Transverse colon (tissue), 4 donors: ENCODE measurements around the gene UBASH3A. TPM values are rescaled to one million over a fixed set of nuclear protein-coding genes. Genes with fewer than 3 reads are reported as not detected.

Experiments
- DNase-seq: peaks from one replicate; pipeline ENCODE4 v3.0.0-alpha.2; 2019
- H3K27ac ChIP-seq, 4 donors: fragments of 200-600 bp; sonication (generic); 2 replicates each; pipeline ENCODE4 v1.5.1; 2016 to 2018; ENCODE audit warnings: inconsistent platforms in 4 of 4
- H3K27me3 ChIP-seq: fragments of 200-600 bp; sonication (generic); 2 replicates; pipeline ENCODE4 v1.5.1; 2017; ENCODE audit warnings: inconsistent platforms
- H3K36me3 ChIP-seq, 4 donors: fragments of 200-600 bp; sonication (generic); 2 replicates each; pipeline ENCODE4 v1.5.1; 2017 to 2019; ENCODE audit warnings: inconsistent platforms in 4 of 4
- H3K4me1 ChIP-seq, 4 donors: fragments of 200-600 bp; sonication (generic); 2 replicates each; pipeline ENCODE4 v1.5.1; 2017 to 2020; ENCODE audit warnings: inconsistent platforms in 4 of 4
- H3K4me3 ChIP-seq, 4 donors: fragments of 200-600 bp; sonication (generic); 1 replicate in 1 of 4; 2 replicates in 3 of 4; pipeline versions ENCODE4 v1.5.1 to v1.6.1; 2017 to 2019; ENCODE audit warnings: inconsistent platforms in 4 of 4
- H3K9me3 ChIP-seq, 2 donors: fragments of 200-600 bp; sonication (generic); 2 replicates each; pipeline ENCODE4 v1.5.1; 2017 to 2019; ENCODE audit warnings: inconsistent platforms in 2 of 2
- EP300 ChIP-seq: sonication (generic); formaldehyde crosslinking; IDR thresholded peaks from one replicate; pipeline ENCODE4 v1.6.1; 2017; ENCODE audit warnings: antibody characterized with exemption, low read depth
- POLR2A ChIP-seq: fragments of 450-650 bp; IDR thresholded peaks from one replicate; pipeline ENCODE4 v1.6.1; 2016; ENCODE audit warnings: antibody characterized with exemption, mild to moderate bottlenecking, moderate library complexity
- POLR2AphosphoS5 ChIP-seq, 3 donors: sonication (generic); formaldehyde crosslinking; IDR thresholded peaks; one replicate each; pipeline ENCODE4 v1.6.1; 2016; ENCODE audit warnings: antibody characterized with exemption in 3 of 3
- WGBS, 2 donors: methylation state at CpG; one replicate each; pipeline ENCODE4 v1.1.5; 2018; ENCODE audit warnings: low coverage in 1 of 2; 5-methylcytosine and 5-hydroxymethylcytosine counted together
- in situ Hi-C, 4 donors: fragments of 200-750 bp; cut with MboI; loops; one replicate each; pipeline versions ENCODE4 v1.15.0 to v1.15.1; 2017; ENCODE audit warnings: low sequenced_read_pairs in 3 of 4, low pct_ligation_motif_present in 1 of 4, low pct_unique_long_range_greater_than_20kb in 1 of 4
- intact Hi-C: fragments of 100-400 bp; cut with DNase I; formaldehyde crosslinking; loops from one replicate; pipeline ENCODE4 v1.15.1; 2023; ENCODE audit warnings: low total_unique reads
- total RNA-seq, 4 donors: library from RNA; depleted of rRNA; stranded (reverse); fragments of >200 nt; gene quantifications; one replicate each; pipeline ENCODE4 v1.1.0, GENCODE V29; 2016
- TF ChIP-seq, protein P1 (sequence below), 5 experiments: fragments of 200-600 bp in 3 of 5; fragments of 450-650 bp in 2 of 5; sonication (generic) in 3 of 5; IDR thresholded peaks; 1 replicate in 2 of 5; 2 replicates in 3 of 5; pipeline ENCODE4 v1.5.1; 2016 to 2017; ENCODE audit warnings: antibody characterized with exemption in 5 of 5, inconsistent platforms in 3 of 5, mild to moderate bottlenecking in 2 of 5, moderate library complexity in 1 of 5

The UBASH3A gene
- total RNA-seq, 4 donors from 2014 or later = 0.37 to 3.0 (median 0.82) TPM; not detected in 1

DNA sequence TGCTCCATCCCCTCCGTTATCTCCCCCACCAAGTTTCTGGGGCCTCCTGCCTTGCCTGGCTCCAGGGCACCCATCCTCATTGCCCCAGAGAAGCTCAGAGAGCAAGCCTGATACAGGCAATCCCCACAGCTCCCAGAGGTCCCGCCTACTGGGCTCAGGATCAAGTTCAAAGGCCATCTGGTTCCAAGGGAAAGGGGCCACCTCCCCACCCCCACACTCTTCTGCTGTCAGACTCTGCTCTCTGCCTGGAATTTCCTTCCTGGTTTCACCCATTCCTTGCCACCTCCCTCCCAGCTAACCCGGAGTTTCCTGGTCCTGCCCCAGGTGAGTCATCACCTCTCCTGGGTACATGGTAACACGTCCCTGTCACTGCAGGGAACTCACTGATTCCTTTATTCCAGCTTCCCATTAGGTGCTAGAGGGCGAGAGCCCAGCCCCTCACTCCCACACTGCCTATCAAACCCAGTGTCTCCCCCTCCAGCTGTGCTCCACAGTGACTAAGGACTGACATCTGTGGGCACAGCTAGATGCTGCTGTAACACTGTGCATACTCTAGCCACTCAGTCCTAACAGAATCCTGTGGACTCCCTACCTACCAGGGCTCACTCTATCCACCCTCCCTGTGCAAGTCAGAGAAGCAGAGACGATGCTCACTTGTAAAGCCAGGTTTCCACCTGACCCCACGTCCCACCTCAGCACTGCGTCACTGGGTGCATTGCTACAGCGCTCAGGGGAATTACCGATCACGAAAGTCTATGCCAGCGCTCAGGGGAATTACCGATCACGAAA lies 70.5 kb downstream of the UBASH3A start:
- intact Hi-C loops = no loop called here

DNA sequence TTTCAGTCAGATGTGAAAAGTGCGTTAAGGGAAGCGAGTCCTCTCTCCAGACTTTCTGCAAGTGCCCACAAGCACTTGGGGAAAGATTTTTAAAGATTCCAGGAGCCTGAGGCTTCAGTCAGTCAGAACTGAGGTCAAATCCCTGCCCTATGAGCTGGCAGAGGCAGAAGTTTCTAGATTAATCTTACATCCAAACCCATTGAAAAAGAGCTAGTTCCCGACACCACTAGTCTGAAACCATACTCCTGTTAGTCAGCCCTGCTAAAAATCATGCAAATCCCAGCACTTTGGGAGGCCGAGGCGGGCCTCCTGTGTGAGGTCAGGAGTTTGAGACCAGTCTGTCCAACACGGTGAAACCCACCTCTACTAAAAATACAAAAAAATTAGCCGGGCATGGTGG lies 71.3 kb downstream of the UBASH3A start:
- Histone ChIP-seq H3K27me3 (no peaks in the 10 kb centered on the region), H3K9me3 (no peaks in the 10 kb centered on the region), H3K4me3 (no peak overlapping the region), H3K4me1 (peaks cover 5 to 25% (median 14%) of the 10 kb centered on the region in 4 donors), H3K27ac (peak overlapping the region; percentile 79 to 86 (median 83)), H3K36me3 (no peaks in the 10 kb centered on the region)
- intact Hi-C loops = no loop called here
- in situ Hi-C loops = no loop called here
- 92% methylated on average over 7 of the region's 7 CpGs; no CpG with 5 or more reads in 1 of the 2 donors for WGBS, 2 donors
- DNase-seq = peak; percentile 6
- TF ChIP-seq EP300 (no peak), POLR2AphosphoS5 (IDR thresholded peaks at IDR 0.05) (no peak), POLR2A (no peak)
- TF ChIP-seq, protein P1, sequence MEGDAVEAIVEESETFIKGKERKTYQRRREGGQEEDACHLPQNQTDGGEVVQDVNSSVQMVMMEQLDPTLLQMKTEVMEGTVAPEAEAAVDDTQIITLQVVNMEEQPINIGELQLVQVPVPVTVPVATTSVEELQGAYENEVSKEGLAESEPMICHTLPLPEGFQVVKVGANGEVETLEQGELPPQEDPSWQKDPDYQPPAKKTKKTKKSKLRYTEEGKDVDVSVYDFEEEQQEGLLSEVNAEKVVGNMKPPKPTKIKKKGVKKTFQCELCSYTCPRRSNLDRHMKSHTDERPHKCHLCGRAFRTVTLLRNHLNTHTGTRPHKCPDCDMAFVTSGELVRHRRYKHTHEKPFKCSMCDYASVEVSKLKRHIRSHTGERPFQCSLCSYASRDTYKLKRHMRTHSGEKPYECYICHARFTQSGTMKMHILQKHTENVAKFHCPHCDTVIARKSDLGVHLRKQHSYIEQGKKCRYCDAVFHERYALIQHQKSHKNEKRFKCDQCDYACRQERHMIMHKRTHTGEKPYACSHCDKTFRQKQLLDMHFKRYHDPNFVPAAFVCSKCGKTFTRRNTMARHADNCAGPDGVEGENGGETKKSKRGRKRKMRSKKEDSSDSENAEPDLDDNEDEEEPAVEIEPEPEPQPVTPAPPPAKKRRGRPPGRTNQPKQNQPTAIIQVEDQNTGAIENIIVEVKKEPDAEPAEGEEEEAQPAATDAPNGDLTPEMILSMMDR (IDR thresholded peaks at IDR 0.05) = no peak

More for the DNA sequence above, 70.5 kb downstream of the UBASH3A start:
- H3K36me3 ChIP-seq = no peaks in the 10 kb centered on the region
- no peaks in the 10 kb centered on the region for H3K9me3 ChIP-seq
- in situ Hi-C loops = loop anchor here in 1 of 4 donors (25.0 kb wide), 1 partner anchor 312 kb away; no protein-coding TSS in a partner anchor
- DNase-seq = peak; percentile 94
- H3K27ac ChIP-seq = peak overlapping the region; percentile 79 to 86 (median 83)
- peaks cover 5 to 33% (median 16%) of the 10 kb centered on the region in 4 donors for H3K4me1 ChIP-seq
- H3K4me3 ChIP-seq = no peak overlapping the region
- TF ChIP-seq, protein P1 (IDR thresholded peaks at IDR 0.05) = no peak
- TF ChIP-seq POLR2A = peak; percentile 32
- peak; percentile 75 for TF ChIP-seq EP300
- TF ChIP-seq POLR2AphosphoS5 (IDR thresholded peaks at IDR 0.05) = peak in 2 of 3 donors; percentile 64 to 74
- no peaks in the 10 kb centered on the region for H3K27me3 ChIP-seq
- 66 to 85% methylated on average over 8 to 14 of the region's 14 CpGs for WGBS, 2 donors

GRCh38 chr21:42475526-42476387 lies 72.1 kb downstream of the UBASH3A start:
- in situ Hi-C loops (no loop called here), intact Hi-C loops (no loop called here)
- no peaks in the 10 kb centered on the region for H3K36me3 ChIP-seq
- no peak for TF ChIP-seq POLR2A
- TF ChIP-seq, protein P1 (IDR thresholded peaks at IDR 0.05) = no peak
- no peak for TF ChIP-seq EP300
- TF ChIP-seq POLR2AphosphoS5 (IDR thresholded peaks at IDR 0.05) = no peak
- H3K4me1 ChIP-seq = peaks cover 5 to 20% (median 14%) of the 10 kb centered on the region in 4 donors
- H3K4me3 ChIP-seq = no peak overlapping the region
- DNase-seq = no peak
- no peaks in the 10 kb centered on the region for H3K9me3 ChIP-seq
- no peak overlapping the region for H3K27ac ChIP-seq
- WGBS, 2 donors = 88 to 100% methylated on average over 1 to 18 of the region's 18 CpGs
- no peaks in the 10 kb centered on the region for H3K27me3 ChIP-seq
